Activated CD4-positive, alpha-beta T cell treated with anti-CD3 and anti-CD28 coated beads, Interleukin-2, amount 50 U/mL, for 4 hours (primary cell): ENCODE measurements around the gene NRXN3.

Experiments used
- DNase-seq, 2 experiments: peaks; one replicate each; pipeline ENCODE4 v3.0.0-alpha.2; 2020

Gene NRXN3

GRCh38 chr14:79809849-79810612 lies 1639.9 kb downstream of the NRXN3 start:
- no peak for DNase-seq

GRCh38 chr14:79820866-79821535 lies 1650.8 kb downstream of the NRXN3 start:
- DNase-seq, result no peak

DNA sequence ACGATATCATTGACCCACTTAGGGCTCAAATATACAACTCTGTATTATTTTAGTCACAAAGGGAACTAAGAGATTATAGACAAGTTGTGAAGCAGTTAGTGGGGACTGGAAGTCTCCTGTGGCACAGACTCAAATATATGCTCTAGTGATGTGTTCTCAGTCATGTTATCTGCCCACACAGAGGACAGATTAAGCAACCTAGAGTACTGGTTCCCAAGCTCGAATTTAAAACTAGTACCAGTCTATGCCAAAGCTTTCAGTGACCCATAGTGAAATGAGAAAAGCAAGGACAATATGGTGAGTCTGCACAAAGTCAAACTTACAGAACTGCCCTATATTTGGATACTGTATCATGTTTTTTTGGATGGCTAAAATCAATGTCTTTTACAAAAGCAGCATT lies 1651.9 kb downstream of the NRXN3 start:
- no peak for DNase-seq

DNA sequence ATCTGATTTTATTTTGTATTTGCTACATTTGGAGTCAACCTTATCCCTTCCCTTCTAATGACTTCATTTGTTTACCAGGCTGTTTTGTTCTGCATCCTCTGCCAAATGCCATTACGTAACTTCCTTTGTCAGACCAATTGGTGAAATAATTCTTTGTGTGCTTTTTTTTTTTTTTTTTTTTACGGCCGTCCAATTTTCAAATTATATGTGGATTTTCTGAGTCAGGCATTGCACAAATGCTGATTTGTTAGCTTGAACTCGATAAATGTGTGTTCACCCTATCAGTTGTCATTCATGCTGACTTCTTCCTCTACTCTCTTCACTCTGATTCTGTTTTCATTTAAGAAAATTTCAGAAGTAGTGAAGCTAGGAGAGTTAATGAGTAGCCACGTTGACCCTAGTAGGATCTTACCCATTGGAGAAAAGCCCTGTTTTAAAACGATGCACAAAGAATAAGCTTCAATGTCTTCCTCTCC lies 1654.9 kb downstream of the NRXN3 start:
- DNase-seq, result no peak

DNA sequence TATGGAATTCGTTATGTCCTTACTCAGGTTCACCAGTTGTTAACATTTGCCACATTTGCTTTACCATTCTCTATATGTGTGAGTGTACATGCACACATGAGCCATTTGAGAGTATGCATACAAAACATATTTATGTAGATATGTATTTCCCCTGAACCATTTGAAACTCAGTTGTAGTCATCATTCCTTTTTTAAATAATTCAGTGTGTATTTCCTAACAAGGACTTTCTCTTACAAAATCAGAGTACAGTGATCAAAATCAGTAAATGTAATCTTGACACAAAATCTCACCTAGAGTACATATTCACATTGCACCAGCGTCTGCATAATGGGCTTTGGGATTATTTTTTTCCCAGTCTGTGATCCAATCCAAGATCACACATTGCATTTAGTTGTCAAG lies 1656.2 kb downstream of the NRXN3 start:
- no peak for DNase-seq

- no peak for DNase-seq
Measured at GRCh38 chr14:79829405-79830166, 1659.4 kb downstream of the NRXN3 start.

GRCh38 chr14:79831195-79831892 lies 1661.2 kb downstream of the NRXN3 start:
- no peak for DNase-seq

GRCh38 chr14:79833781-79834180 lies 1663.6 kb downstream of the NRXN3 start:
- DNase-seq, result no peak

GRCh38 chr14:79834868-79835267 lies 1664.7 kb downstream of the NRXN3 start:
- DNase-seq, result no peak

DNA sequence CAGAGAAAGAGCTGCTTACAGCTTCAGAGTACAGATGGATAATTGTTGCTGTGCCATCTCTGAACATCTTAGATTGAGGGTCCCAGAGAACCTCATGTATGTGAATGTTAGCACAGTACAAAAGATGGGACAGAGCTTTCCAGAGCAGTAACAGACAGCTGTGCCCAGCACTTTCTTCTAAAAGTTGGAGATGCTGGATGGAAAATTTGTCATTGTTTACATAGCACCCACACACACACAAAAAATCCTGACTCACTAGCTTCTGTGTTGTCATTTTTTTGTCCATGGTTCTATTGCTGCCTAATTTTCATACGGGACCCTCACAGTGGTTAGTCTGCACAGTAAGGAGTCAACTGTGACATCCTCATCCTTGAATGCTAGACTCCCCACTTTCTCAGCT lies 1666.4 kb downstream of the NRXN3 start:
- DNase-seq, result no peak

- DNase-seq, result no peak
Measured at GRCh38 chr14:79837699-79838098, 1667.5 kb downstream of the NRXN3 start.

GRCh38 chr14:79840103-79840502 lies 1669.9 kb downstream of the NRXN3 start:
- no peak for DNase-seq

DNA sequence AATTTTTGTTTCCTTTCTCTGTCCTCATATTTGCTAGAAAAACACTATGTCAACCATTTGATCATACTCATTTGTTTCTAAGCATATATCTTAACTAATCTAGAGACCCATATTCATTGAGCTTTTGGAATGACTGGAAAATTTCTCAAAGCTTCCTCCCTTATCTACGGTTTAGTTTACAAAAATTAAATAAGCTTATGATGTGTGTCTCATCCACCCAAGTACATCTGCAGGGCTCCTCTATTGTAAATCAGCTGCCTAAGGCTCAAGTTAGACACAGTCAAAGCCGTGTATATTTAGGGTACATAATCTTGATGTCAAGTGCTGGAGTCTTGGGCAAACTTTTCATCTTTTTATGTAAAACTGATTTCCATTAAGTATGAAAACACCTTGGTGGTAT lies 1670.7 kb downstream of the NRXN3 start:
- DNase-seq, result no peak

GRCh38 chr14:79841433-79841832 lies 1671.3 kb downstream of the NRXN3 start:
- no peak for DNase-seq

GRCh38 chr14:79842270-79842669 lies 1672.1 kb downstream of the NRXN3 start:
- DNase-seq, result no peak

- no peak for DNase-seq
Measured at GRCh38 chr14:79852950-79853744, 1683.0 kb downstream of the NRXN3 start.

GRCh38 chr14:79855789-79856188 lies 1685.6 kb downstream of the NRXN3 start:
- DNase-seq, result no peak

GRCh38 chr14:79856381-79856780 lies 1686.2 kb downstream of the NRXN3 start:
- DNase-seq, result no peak

DNA sequence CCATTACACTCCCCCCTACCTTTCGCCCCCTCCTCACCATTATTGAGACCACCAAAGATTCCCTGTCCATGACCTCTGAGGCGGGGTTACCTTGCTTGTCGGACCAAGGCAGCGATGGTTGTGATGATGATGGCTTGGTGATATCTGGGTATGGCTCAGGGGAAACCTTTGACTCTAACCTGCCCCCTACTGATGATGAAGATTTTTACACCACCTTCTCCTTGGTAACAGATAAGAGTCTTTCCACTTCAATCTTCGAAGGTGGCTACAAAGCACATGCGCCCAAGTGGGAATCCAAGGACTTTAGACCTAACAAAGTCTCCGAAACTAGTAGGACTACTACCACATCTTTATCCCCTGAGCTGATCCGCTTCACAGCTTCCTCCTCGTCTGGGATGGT lies 1690.9 kb downstream of the NRXN3 start:
- no peak for DNase-seq

- DNase-seq, result no peak
Measured at GRCh38 chr14:79862045-79862444, 1691.9 kb downstream of the NRXN3 start.

DNA sequence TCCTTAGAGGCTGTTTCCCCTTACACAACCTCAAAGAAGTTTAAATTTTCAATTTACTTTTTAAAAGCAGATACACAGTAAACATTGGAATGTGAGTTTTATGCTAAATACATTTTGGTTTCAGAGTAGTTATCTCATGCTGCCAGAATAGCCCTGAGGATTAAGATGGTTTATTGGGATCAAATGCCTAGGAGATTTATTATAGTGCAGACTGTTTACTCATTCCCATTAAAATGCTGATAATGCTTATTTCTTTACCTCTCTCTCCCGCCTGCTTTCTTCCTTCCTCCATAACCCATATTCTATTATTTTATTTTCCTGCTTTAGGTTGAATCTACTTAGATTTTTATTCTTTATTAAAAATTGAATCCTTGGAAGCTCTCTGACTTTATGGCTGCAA lies 1701.0 kb downstream of the NRXN3 start:
- DNase-seq, result no peak

DNA sequence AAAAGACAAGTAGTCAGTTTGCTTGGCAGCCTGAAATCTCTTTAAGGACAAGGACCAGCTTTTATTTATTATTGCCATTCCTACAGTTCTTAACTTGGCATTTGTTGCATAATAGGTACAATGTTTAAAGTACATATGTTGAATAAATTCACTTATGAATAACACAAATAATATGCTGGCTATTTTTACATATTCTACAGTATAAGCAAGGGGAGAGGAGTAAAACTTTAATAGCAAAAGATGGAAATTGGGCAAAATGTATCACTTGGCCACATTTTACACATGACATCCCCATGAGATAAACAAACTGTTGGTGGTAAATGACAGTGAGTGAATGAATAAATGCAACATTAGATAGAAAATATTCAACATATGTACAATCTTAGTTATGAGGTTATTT lies 1708.1 kb downstream of the NRXN3 start:
- no peak for DNase-seq
